Measurements from ENCODE around the gene VASH2.
A peak's percentile ranks its signal among the peaks of the same experiment; 100 is the strongest.

GRCh38 chr1:212915245-212916091, 34.9 kb upstream of the VASH2 start:
- TF ChIP-seq CTCF (IDR thresholded peaks at IDR 0.05) (peak in 3 of 6 experiments; percentile 42 to 55 (median 45)), POLR2A (IDR thresholded peaks at IDR 0.05) (no peak)

Measured in thyroid gland (tissue), 4 donors.